ENCODE data around the gene FAM228A.

The FAM228A gene

GRCh38 chr2:24225499-24226242 is 50.8 kb downstream of the FAM228A start:
- DNase-seq (ENCODE audit: low read depth in 2 of 2): no peak

- no peak for DNase-seq (ENCODE audit: low read depth in 2 of 2)
Observed at GRCh38 chr2:24228470-24228869, 53.6 kb downstream of the FAM228A start.

- DNase-seq (ENCODE audit: low read depth in 2 of 2): no peak
Observed at GRCh38 chr2:24231461-24231881, 56.6 kb downstream of the FAM228A start.

- no peak for DNase-seq (ENCODE audit: low read depth in 2 of 2)
Observed at GRCh38 chr2:24233321-24233720, 58.5 kb downstream of the FAM228A start.

- no peak for DNase-seq (ENCODE audit: low read depth in 2 of 2)
Observed at GRCh38 chr2:24237313-24237712, 62.5 kb downstream of the FAM228A start.

GRCh38 chr2:24238158-24238557 is 63.3 kb downstream of the FAM228A start:
- no peak for DNase-seq (ENCODE audit: low read depth in 2 of 2)

- no peak for DNase-seq (ENCODE audit: low read depth in 2 of 2)
Observed at GRCh38 chr2:24239553-24239952, 64.7 kb downstream of the FAM228A start.
